A549 (cell line): ENCODE data around the gene PROSER1. TPM values are rescaled to one million over a fixed set of nuclear protein-coding genes. Genes with fewer than 3 reads are reported as not detected.

ENCODE experiments used
- ATAC-seq, 2 experiments: fragments of 200-7000 bp in 1 of 2; fragments of >200 bp in 1 of 2; cut with Nextera tagmentation in 1 of 2; cut with Tn5 transposase in 1 of 2; 3 replicates each; pipeline versions ENCODE4 v1.8.0 to v1.9.1; 2018 to 2020; ENCODE audit warnings: mild to moderate bottlenecking in 1 of 2, moderate library complexity in 1 of 2
- CTCF ChIA-PET: fragments of 300-600 bp; sonication (Branson Sonifier 250); formaldehyde crosslinking; extraction: SDS; loops from one replicate; lab custom pipeline; 2021; ENCODE audit warnings: antibody characterized with exemption, inconsistent platforms; lab: Yijun Ruan, JAX
- POLR2A ChIA-PET: fragments of 350-600 bp; formaldehyde crosslinking; extraction: SDS; loops from one replicate; lab custom pipeline; 2021; ENCODE audit warnings: antibody characterized with exemption, inconsistent platforms; lab: Yijun Ruan, JAX
- DNase-seq, 2 experiments: peaks; one replicate each; pipeline versions ENCODE4 v3.0.0 to v3.0.0-alpha.2; 2011 to 2016; ENCODE audit warnings: low read depth in 1 of 2, low spot score in 1 of 2
- FAIRE-seq: peaks from 2 replicates; lab custom pipeline; 2011; peaks lifted over from hg19 to GRCh38; lab: Jason Lieb, UNC
- H3K27ac ChIP-seq, 2 experiments: fragments of >200 bp; sonication (Bioruptor Twin); formaldehyde crosslinking; 3 replicates each; pipeline ENCODE4 v1.5.1; 2016 to 2017
- H3K4me1 ChIP-seq: fragments of >200 bp; sonication (Bioruptor Twin); formaldehyde crosslinking; 3 replicates; pipeline ENCODE4 v1.6.1; 2016
- H3K4me2 ChIP-seq: fragments of >200 bp; sonication (Bioruptor Twin); formaldehyde crosslinking; 3 replicates; pipeline ENCODE4 v1.6.1; 2016
- H3K4me3 ChIP-seq: fragments of >200 bp; sonication (Bioruptor Twin); formaldehyde crosslinking; 3 replicates; pipeline ENCODE4 v1.5.1; 2016
- H3K9me3 ChIP-seq: fragments of >200 bp; sonication (Bioruptor Twin); formaldehyde crosslinking; 3 replicates; pipeline ENCODE4 v1.6.1; 2016
- BHLHE40 ChIP-seq: IDR thresholded peaks from 2 replicates; pipeline ENCODE4 v1.6.1; 2012; ENCODE audit warnings: low read depth, low read length, inconsistent platforms
- CBX8 ChIP-seq: fragments of 200-600 bp; sonication (generic); IDR thresholded peaks from 2 replicates; pipeline ENCODE4 v1.6.1; 2016
- CEBPB ChIP-seq, 2 experiments: fragments of >200 bp in 1 of 2; sonication (Bioruptor Twin) in 1 of 2; formaldehyde crosslinking in 1 of 2; IDR thresholded peaks; 2 replicates each; pipeline ENCODE4 v1.6.1; 2012 to 2016
- CHD2 ChIP-seq: fragments of 150-350 bp; IDR thresholded peaks from 2 replicates; pipeline ENCODE4 v1.6.1; 2014; ENCODE audit warnings: low read length; ENCODE audit not compliant: partially characterized antibody
- CTCF ChIP-seq: fragments of >200 bp; sonication (Bioruptor Twin); formaldehyde crosslinking; IDR thresholded peaks from 3 replicates; pipeline ENCODE4 v1.5.1; 2016
- FOXS1 ChIP-seq: fragments of 250-450 bp; sonication (Bioruptor Pico); IDR thresholded peaks from 2 replicates; pipeline ENCODE4 v1.5.0; 2020; ENCODE audit warnings: mild to moderate bottlenecking, moderate library complexity
- GATA3 ChIP-seq: IDR thresholded peaks from 2 replicates; pipeline ENCODE4 v1.6.1; 2012; ENCODE audit warnings: borderline replicate concordance
- HDAC2 ChIP-seq: fragments of 200-600 bp; sonication (generic); IDR thresholded peaks from 2 replicates; pipeline ENCODE4 v1.6.1; 2016
- HES2 ChIP-seq: fragments of >200 bp; sonication (Bioruptor Twin); formaldehyde crosslinking; IDR thresholded peaks from 2 replicates; pipeline ENCODE4 v1.6.1; 2016
- HOXB13 ChIP-seq: fragments of 250-450 bp; sonication (Bioruptor Pico); IDR thresholded peaks from 2 replicates; pipeline ENCODE4 v1.5.0; 2020; ENCODE audit warnings: low read depth, mild to moderate bottlenecking, moderate library complexity
- JUNB ChIP-seq: fragments of >200 bp; sonication (Bioruptor Twin); formaldehyde crosslinking; IDR thresholded peaks from 2 replicates; pipeline ENCODE4 v1.6.1; 2016
- MAFK ChIP-seq: fragments of 450-650 bp; IDR thresholded peaks from 2 replicates; pipeline ENCODE4 v1.6.1; 2014; ENCODE audit not compliant: partially characterized antibody
- MAZ ChIP-seq: fragments of 150-350 bp; IDR thresholded peaks from 2 replicates; pipeline ENCODE4 v1.6.1; 2014; ENCODE audit warnings: antibody characterized with exemption, low read depth, low read length, borderline replicate concordance
- MYC ChIP-seq: IDR thresholded peaks from 2 replicates; pipeline ENCODE4 v1.6.1; 2012; ENCODE audit warnings: mild to moderate bottlenecking, inconsistent platforms, low read length, improper control_type of control experiment, borderline replicate concordance
- NR3C1 ChIP-seq: fragments of >200 bp; sonication (Bioruptor Twin); formaldehyde crosslinking; IDR thresholded peaks from 3 replicates; pipeline ENCODE4 v1.6.1; 2017
- PBX3 ChIP-seq: IDR thresholded peaks from 2 replicates; pipeline ENCODE4 v1.6.1; 2012
- PHF8 ChIP-seq: fragments of 200-600 bp; sonication (generic); IDR thresholded peaks from 2 replicates; pipeline ENCODE4 v1.6.1; 2016; ENCODE audit warnings: low read depth, mild to moderate bottlenecking, antibody characterized with exemption, moderate library complexity, borderline replicate concordance
- RAD21 ChIP-seq, 2 experiments: fragments of >200 bp in 1 of 2; sonication (Bioruptor Twin) in 1 of 2; formaldehyde crosslinking in 1 of 2; IDR thresholded peaks in 1 of 2; conservative IDR thresholded peaks in 1 of 2; 2 replicates in 1 of 2; 3 replicates in 1 of 2; pipeline ENCODE4 v1.6.1; 2012 to 2018; ENCODE audit warnings: inconsistent platforms in 1 of 2
- RCOR1 ChIP-seq: fragments of 150-350 bp; IDR thresholded peaks from 2 replicates; pipeline ENCODE4 v1.6.1; 2014; ENCODE audit warnings: antibody characterized with exemption, low read length, low read depth
- REST ChIP-seq: fragments of 200-600 bp; sonication (generic); IDR thresholded peaks from 2 replicates; pipeline ENCODE4 v1.6.1; 2016; ENCODE audit warnings: antibody characterized with exemption, mild to moderate bottlenecking, moderate library complexity
- RNF2 ChIP-seq: fragments of 200-600 bp; sonication (generic); IDR thresholded peaks from 2 replicates; pipeline ENCODE4 v1.6.1; 2016; ENCODE audit warnings: low read depth, mild to moderate bottlenecking, antibody characterized with exemption, moderate library complexity, borderline replicate concordance
- SREBF2 ChIP-seq: fragments of 450-650 bp; IDR thresholded peaks from 2 replicates; pipeline ENCODE4 v1.6.1; 2014; ENCODE audit warnings: mild to moderate bottlenecking, moderate library complexity
- TFCP2L1 ChIP-seq: fragments of 250-450 bp; sonication (Bioruptor Pico); IDR thresholded peaks from 2 replicates; pipeline ENCODE4 v1.5.0; 2021; ENCODE audit warnings: mild to moderate bottlenecking
- TP53 ChIP-seq: fragments of 250-450 bp; sonication (Bioruptor Pico); IDR thresholded peaks from 2 replicates; pipeline ENCODE4 v1.5.0; 2021; ENCODE audit warnings: mild to moderate bottlenecking, moderate library complexity
- ZSCAN20 ChIP-seq: fragments of 250-450 bp; sonication (Bioruptor Pico); IDR thresholded peaks from 2 replicates; pipeline ENCODE4 v1.8.0; 2022; ENCODE audit warnings: mild to moderate bottlenecking, moderate library complexity
- WGBS: methylation state at CpG from one replicate; pipeline ENCODE4 v1.1.6; 2017; ENCODE audit errors: missing lambda C conversion rate; 5-methylcytosine and 5-hydroxymethylcytosine counted together
- polyA plus RNA-seq, 4 experiments: library from polyadenylated mRNA; depleted of rRNA in 3 of 4; stranded (reverse); fragments of >200 nt; fragmentation: RNase III in 1 of 4; extraction: RNeasy Plus Mini Kit Qiagen cat#74134 plus additional on column Dnase treatment in 1 of 4; gene quantifications; 2 replicates in 3 of 4; 3 replicates in 1 of 4; pipeline ENCODE4 v1.2.3, GENCODE V29; 2011 to 2017

PROSER1 gene
- polyA plus RNA-seq, 2 of the 4 experiments (the other 2 are of a cell fraction), result 9.9 to 19.0 TPM

- WGBS, result 92% methylated on average over 3 of the region's 3 CpGs
- CTCF ChIA-PET, result no interaction called here
- Histone ChIP-seq H3K4me3 (no peak overlapping the region), H3K4me2 (no peak overlapping the region), H3K27ac (no peak overlapping the region), H3K4me1 (peaks cover under 1% of the 10 kb centered on the region; the same call in 1 of the 3 replicates), H3K9me3 (no peaks in the 10 kb centered on the region)
- DNase-seq (no peak), ATAC-seq (no peak), FAIRE-seq (no peak)
- TF ChIP-seq CBX8 (no peak), MAZ (no peak), NR3C1 (no peak), REST (no peak), TFCP2L1 (CRISPR knock-in tag) (no peak), RCOR1 (no peak), MYC (no peak), HOXB13 (CRISPR knock-in tag) (no peak), ZSCAN20 (no peak), RNF2 (no peak), PHF8 (no peak), HDAC2 (no peak), HES2 (no peak), CTCF (no peak), BHLHE40 (no peak), SREBF2 (no peak)
- POLR2A ChIA-PET, result no interaction called here
These were observed 6.6 kb upstream of the PROSER1 start for GRCh38 chr13:39044536-39044935.

- Histone ChIP-seq H3K4me2 (no peak overlapping the region), H3K4me3 (no peak overlapping the region), H3K4me1 (peaks cover 10% of the 10 kb centered on the region; the same call in 2 of the 3 replicates), H3K27ac (no peak overlapping the region), H3K9me3 (no peaks in the 10 kb centered on the region)
- ChIA-PET CTCF (no interaction called here), POLR2A (no interaction called here)
- DNase-seq, result no peak
- 89% methylated on average over 1 of the region's 1 CpG for WGBS
- FAIRE-seq, result no peak
- no peak for ATAC-seq
- no peak for TF ChIP-seq MAFK
- no peak for TF ChIP-seq CEBPB (IDR thresholded peaks at IDR 0.05)
- no peak for TF ChIP-seq BHLHE40
- no peak for TF ChIP-seq JUNB
- TF ChIP-seq TP53, result no peak
- TF ChIP-seq GATA3, result no peak
- TF ChIP-seq CHD2, result no peak
- no peak for TF ChIP-seq FOXS1
- TF ChIP-seq PBX3, result no peak
- no peak for TF ChIP-seq HES2
- no peak for TF ChIP-seq RAD21 (conservative IDR thresholded peaks at IDR 0.05 in 1 of 2, IDR thresholded peaks at IDR 0.05 in 1 of 2)
- TF ChIP-seq MAZ, result no peak
These were observed 2.3 kb upstream of the PROSER1 start for GRCh38 chr13:39040206-39040605.
